Measurements from ENCODE around the gene OCEL1.

The OCEL1 gene

DNA sequence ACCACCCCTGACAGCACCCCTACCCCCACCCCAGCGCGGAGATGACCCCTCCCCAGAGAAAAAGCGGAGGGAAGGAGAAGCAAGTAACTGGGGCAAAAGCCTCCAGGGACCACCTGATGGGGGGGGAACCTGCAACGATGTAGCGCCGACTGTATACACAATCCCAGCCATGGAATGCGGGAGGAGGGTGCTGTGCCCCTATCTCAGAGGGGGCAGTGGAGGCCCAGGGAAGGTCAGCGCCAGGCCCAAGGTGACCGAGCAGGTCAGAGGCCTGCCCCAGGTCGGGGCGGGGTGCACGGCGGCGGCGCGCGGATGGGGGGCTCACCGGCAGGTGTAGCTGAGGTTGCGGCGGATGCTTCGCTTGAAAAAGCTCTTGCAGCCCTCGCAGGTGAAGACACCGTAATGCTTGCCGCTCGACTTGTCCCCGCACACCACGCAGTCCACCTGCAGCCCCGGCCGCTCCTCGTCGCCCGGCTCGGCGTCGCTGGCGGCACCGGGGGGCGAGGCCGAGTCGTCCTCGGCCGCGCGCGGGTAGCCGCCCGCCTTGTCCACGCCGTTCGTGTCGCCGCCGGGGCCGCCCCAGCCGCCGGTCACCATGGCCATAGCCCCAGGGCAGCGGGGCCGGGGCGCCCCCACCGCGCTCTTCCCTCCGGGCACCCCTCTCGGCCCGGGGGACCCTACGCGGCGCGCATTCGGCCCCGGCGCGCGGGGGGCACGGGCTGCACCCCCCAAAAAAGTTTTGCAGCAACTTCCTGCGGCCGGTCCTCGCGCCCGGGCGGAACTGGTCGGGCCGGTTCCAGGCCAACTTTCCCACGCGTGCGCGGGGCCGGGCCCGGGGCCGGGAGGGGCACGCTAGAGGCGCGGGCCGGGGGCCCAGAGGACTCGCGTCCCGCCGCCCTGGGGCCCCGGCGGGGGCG is 18.9 kb downstream of the OCEL1 start (continued):
- TF ChIP-seq, protein P1, sequence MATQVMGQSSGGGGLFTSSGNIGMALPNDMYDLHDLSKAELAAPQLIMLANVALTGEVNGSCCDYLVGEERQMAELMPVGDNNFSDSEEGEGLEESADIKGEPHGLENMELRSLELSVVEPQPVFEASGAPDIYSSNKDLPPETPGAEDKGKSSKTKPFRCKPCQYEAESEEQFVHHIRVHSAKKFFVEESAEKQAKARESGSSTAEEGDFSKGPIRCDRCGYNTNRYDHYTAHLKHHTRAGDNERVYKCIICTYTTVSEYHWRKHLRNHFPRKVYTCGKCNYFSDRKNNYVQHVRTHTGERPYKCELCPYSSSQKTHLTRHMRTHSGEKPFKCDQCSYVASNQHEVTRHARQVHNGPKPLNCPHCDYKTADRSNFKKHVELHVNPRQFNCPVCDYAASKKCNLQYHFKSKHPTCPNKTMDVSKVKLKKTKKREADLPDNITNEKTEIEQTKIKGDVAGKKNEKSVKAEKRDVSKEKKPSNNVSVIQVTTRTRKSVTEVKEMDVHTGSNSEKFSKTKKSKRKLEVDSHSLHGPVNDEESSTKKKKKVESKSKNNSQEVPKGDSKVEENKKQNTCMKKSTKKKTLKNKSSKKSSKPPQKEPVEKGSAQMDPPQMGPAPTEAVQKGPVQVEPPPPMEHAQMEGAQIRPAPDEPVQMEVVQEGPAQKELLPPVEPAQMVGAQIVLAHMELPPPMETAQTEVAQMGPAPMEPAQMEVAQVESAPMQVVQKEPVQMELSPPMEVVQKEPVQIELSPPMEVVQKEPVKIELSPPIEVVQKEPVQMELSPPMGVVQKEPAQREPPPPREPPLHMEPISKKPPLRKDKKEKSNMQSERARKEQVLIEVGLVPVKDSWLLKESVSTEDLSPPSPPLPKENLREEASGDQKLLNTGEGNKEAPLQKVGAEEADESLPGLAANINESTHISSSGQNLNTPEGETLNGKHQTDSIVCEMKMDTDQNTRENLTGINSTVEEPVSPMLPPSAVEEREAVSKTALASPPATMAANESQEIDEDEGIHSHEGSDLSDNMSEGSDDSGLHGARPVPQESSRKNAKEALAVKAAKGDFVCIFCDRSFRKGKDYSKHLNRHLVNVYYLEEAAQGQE (tag by site-specific recombination; IDR thresholded peaks at IDR 0.05) = no peak
- TF ChIP-seq ZBTB26 (tag by site-specific recombination; optimal IDR thresholded peaks at IDR 0.05) = peak; percentile 71
- TF ChIP-seq ZNF837 (tag by site-specific recombination; IDR thresholded peaks at IDR 0.05) = no peak
- TF ChIP-seq ZNF239 (tag by site-specific recombination; IDR thresholded peaks at IDR 0.05) = no peak
- TF ChIP-seq, protein P2, sequence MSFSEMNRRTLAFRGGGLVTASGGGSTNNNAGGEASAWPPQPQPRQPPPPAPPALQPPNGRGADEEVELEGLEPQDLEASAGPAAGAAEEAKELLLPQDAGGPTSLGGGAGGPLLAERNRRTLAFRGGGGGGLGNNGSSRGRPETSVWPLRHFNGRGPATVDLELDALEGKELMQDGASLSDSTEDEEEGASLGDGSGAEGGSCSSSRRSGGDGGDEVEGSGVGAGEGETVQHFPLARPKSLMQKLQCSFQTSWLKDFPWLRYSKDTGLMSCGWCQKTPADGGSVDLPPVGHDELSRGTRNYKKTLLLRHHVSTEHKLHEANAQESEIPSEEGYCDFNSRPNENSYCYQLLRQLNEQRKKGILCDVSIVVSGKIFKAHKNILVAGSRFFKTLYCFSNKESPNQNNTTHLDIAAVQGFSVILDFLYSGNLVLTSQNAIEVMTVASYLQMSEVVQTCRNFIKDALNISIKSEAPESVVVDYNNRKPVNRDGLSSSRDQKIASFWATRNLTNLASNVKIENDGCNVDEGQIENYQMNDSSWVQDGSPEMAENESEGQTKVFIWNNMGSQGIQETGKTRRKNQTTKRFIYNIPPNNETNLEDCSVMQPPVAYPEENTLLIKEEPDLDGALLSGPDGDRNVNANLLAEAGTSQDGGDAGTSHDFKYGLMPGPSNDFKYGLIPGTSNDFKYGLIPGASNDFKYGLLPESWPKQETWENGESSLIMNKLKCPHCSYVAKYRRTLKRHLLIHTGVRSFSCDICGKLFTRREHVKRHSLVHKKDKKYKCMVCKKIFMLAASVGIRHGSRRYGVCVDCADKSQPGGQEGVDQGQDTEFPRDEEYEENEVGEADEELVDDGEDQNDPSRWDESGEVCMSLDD (tag by site-specific recombination; IDR thresholded peaks at IDR 0.05) = peak; percentile 75
- TF ChIP-seq ZNF791 (tag by site-specific recombination; IDR thresholded peaks at IDR 0.05) = no peak
- peak; percentile 72; the same call in 1 of the 2 replicates for TF ChIP-seq BCL11B (tag by site-specific recombination; IDR thresholded peaks at IDR 0.05; ENCODE audit: low read depth)
- peak; percentile 26; the same call in 1 of the 2 replicates for TF ChIP-seq ZBTB48 (tag by site-specific recombination; IDR thresholded peaks at IDR 0.05)
- no peak for TF ChIP-seq ZNF10 (tag by site-specific recombination; IDR thresholded peaks at IDR 0.05)
- no peak for TF ChIP-seq YY2 (tag by site-specific recombination; IDR thresholded peaks at IDR 0.05)
- TF ChIP-seq SCRT1 (tag by site-specific recombination; IDR thresholded peaks at IDR 0.05; ENCODE audit: borderline replicate concordance) = no peak
- no peak for TF ChIP-seq ZNF19 (tag by site-specific recombination; IDR thresholded peaks at IDR 0.05; ENCODE audit: low read depth)
- no peak for TF ChIP-seq ZNF404 (tag by site-specific recombination; IDR thresholded peaks at IDR 0.05)
- TF ChIP-seq ZNF664 (tag by site-specific recombination; IDR thresholded peaks at IDR 0.05) = no peak
- TF ChIP-seq ZNF549 (tag by site-specific recombination; IDR thresholded peaks at IDR 0.05) = no peak
- TF ChIP-seq SP3 (tag by site-specific recombination; IDR thresholded peaks at IDR 0.05) = no peak
- no peak for TF ChIP-seq ZNF221 (tag by site-specific recombination; IDR thresholded peaks at IDR 0.05; ENCODE audit: borderline replicate concordance)
- TF ChIP-seq ZSCAN18 (tag by site-specific recombination; IDR thresholded peaks at IDR 0.05) = no peak
- TF ChIP-seq ZNF133 (tag by site-specific recombination; IDR thresholded peaks at IDR 0.05) = no peak
- TF ChIP-seq ZNF214 (tag by site-specific recombination; IDR thresholded peaks at IDR 0.05; ENCODE audit: borderline replicate concordance) = no peak
- peak; percentile 38; the same call in 1 of the 2 replicates for TF ChIP-seq ZXDB (tag by site-specific recombination; IDR thresholded peaks at IDR 0.05)
- TF ChIP-seq ZBTB7A (tag by site-specific recombination; IDR thresholded peaks at IDR 0.05; ENCODE audit: low read depth) = peak; percentile 81
- TF ChIP-seq GLIS2 (tag by site-specific recombination; IDR thresholded peaks at IDR 0.05) = 0 out of 2 replicates have a peak, but pooled peaks have one; percentile 8
- TF ChIP-seq, protein P3, sequence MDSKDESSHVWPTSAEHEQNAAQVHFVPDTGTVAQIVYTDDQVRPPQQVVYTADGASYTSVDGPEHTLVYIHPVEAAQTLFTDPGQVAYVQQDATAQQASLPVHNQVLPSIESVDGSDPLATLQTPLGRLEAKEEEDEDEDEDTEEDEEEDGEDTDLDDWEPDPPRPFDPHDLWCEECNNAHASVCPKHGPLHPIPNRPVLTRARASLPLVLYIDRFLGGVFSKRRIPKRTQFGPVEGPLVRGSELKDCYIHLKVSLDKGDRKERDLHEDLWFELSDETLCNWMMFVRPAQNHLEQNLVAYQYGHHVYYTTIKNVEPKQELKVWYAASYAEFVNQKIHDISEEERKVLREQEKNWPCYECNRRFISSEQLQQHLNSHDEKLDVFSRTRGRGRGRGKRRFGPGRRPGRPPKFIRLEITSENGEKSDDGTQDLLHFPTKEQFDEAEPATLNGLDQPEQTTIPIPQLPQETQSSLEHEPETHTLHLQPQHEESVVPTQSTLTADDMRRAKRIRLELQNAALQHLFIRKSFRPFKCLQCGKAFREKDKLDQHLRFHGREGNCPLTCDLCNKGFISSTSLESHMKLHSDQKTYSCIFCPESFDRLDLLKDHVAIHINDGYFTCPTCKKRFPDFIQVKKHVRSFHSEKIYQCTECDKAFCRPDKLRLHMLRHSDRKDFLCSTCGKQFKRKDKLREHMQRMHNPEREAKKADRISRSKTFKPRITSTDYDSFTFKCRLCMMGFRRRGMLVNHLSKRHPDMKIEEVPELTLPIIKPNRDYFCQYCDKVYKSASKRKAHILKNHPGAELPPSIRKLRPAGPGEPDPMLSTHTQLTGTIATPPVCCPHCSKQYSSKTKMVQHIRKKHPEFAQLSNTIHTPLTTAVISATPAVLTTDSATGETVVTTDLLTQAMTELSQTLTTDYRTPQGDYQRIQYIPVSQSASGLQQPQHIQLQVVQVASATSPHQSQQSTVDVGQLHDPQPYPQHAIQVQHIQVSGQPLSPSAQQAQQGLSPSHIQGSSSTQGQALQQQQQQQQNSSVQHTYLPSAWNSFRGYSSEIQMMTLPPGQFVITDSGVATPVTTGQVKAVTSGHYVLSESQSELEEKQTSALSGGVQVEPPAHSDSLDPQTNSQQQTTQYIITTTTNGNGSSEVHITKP (tag by site-specific recombination; IDR thresholded peaks at IDR 0.05) = no peak
- 0 out of 2 replicates have a peak, but pooled peaks have one; percentile 30 for TF ChIP-seq ZNF24 (tag by site-specific recombination; IDR thresholded peaks at IDR 0.05)
- no peak for TF ChIP-seq ZNF175 (tag by site-specific recombination; IDR thresholded peaks at IDR 0.05)
- no peak for TF ChIP-seq ZNF416 (tag by site-specific recombination; IDR thresholded peaks at IDR 0.05)

Data from HEK293 (cell line).